Measurements from ENCODE around the gene HMG20B. TPM values are rescaled to one million over a fixed set of nuclear protein-coding genes. Genes with fewer than 3 reads are reported as not detected.

HMG20B gene
- total RNA-seq, 4 donors from 2014 or later: 31.4 to 61.1 (median 36.6) TPM

DNA sequence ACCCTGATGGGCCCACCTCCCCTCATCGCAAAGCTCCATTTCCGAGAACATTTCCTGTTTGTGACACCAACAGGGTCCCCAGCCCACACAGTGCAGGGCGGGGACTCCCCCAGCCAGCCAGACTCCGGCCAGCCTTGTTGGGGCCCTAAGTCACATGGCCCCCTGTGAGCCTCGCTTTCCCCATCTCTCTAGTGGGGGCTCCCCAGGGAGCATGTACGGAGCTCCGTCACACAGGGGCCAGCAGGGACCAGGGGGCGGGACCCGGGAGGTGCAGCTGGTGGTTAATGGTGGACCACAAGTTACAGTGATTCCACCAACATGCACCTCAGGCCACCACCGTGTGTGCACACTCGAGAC is 32.2 kb downstream of the HMG20B start:
- H3K36me3 ChIP-seq: no peaks in the 10 kb centered on the region
- DNase-seq (no peak), ATAC-seq (no peak)
- peak overlapping the region in 1 of 4 donors; percentile 11 for H3K4me3 ChIP-seq
- H3K4me1 ChIP-seq: peaks cover 8 to 23% of the 10 kb centered on the region in 2 donors
- in situ Hi-C loops (cut with MboI; ENCODE audit: low sequenced_read_pairs in 4 of 4) (no loop called here), intact Hi-C loops (cut with DNase I; ENCODE audit: low total_unique reads) (no loop called here)
- peaks cover 20 to 24% (median 21%) of the 10 kb centered on the region in 3 donors for H3K27me3 ChIP-seq
- H3K27ac ChIP-seq: peak overlapping the region in 2 of 4 donors; percentile 5 to 16
- no peaks in the 10 kb centered on the region for H3K9me3 ChIP-seq
- TF ChIP-seq POLR2A (IDR thresholded peaks at IDR 0.05): no peak
- TF ChIP-seq, protein P1, sequence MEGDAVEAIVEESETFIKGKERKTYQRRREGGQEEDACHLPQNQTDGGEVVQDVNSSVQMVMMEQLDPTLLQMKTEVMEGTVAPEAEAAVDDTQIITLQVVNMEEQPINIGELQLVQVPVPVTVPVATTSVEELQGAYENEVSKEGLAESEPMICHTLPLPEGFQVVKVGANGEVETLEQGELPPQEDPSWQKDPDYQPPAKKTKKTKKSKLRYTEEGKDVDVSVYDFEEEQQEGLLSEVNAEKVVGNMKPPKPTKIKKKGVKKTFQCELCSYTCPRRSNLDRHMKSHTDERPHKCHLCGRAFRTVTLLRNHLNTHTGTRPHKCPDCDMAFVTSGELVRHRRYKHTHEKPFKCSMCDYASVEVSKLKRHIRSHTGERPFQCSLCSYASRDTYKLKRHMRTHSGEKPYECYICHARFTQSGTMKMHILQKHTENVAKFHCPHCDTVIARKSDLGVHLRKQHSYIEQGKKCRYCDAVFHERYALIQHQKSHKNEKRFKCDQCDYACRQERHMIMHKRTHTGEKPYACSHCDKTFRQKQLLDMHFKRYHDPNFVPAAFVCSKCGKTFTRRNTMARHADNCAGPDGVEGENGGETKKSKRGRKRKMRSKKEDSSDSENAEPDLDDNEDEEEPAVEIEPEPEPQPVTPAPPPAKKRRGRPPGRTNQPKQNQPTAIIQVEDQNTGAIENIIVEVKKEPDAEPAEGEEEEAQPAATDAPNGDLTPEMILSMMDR (IDR thresholded peaks at IDR 0.05 in 4 of 5, conservative IDR thresholded peaks at IDR 0.05 in 1 of 5): no peak

DNA sequence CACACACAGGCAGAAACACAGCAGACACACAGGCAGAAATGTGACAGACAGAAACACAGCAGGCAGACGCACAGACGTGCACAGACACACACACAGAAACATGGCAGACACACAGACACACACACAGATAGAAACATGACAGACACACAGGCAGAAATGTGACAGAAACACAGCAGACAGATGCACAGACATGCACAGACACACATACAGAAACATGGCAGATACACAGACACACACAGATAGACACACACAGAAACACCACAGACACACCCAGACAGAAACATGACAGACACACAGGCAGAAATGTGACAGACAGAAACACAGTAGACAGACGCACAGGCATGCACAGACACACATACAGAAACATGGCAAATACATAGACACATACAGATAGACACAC is 32.6 kb downstream of the HMG20B start:
- TF ChIP-seq, protein P1 (IDR thresholded peaks at IDR 0.05 in 4 of 5, conservative IDR thresholded peaks at IDR 0.05 in 1 of 5): no peak
- TF ChIP-seq POLR2A (IDR thresholded peaks at IDR 0.05): no peak
- intact Hi-C loops (cut with DNase I; ENCODE audit: low total_unique reads): no loop called here
- DNase-seq (no peak), ATAC-seq (no peak)
- H3K4me1 ChIP-seq: peaks cover 8 to 23% of the 10 kb centered on the region in 2 donors
- H3K36me3 ChIP-seq: peaks cover 0 to 2% of the 10 kb centered on the region in 2 donors
- H3K9me3 ChIP-seq: no peaks in the 10 kb centered on the region
- H3K4me3 ChIP-seq: peak overlapping the region in 2 of 4 donors; percentile 58
- in situ Hi-C loops (cut with MboI; ENCODE audit: low sequenced_read_pairs in 4 of 4): no loop called here
- peaks cover 20 to 24% (median 21%) of the 10 kb centered on the region in 3 donors for H3K27me3 ChIP-seq
- no peak overlapping the region for H3K27ac ChIP-seq

DNA sequence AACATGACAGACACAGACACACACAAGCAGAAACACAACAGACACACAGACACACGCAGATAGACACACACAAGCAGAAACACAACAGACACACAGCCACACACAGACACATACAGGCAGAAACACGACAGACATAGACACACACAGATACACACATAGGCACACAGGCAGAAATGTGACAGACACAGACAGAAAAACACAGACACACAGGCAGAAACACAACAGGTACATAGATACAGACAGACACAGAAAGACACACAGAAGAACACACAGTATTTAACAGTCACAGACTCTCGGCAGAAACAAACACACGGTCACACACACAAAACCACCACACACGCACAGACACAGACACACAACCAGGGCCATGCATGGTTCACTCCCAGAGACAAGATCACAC is 33.0 kb downstream of the HMG20B start:
- Histone ChIP-seq H3K27me3 (peaks cover 20 to 24% (median 21%) of the 10 kb centered on the region in 3 donors), H3K4me1 (peaks cover 8 to 23% of the 10 kb centered on the region in 2 donors), H3K36me3 (peaks cover 0 to 6% of the 10 kb centered on the region in 2 donors), H3K4me3 (peak overlapping the region; percentile 53 to 58 (median 56)), H3K9me3 (no peaks in the 10 kb centered on the region), H3K27ac (peak overlapping the region; percentile 62 to 80 (median 74))
- intact Hi-C loops (cut with DNase I; ENCODE audit: low total_unique reads) (no loop called here), in situ Hi-C loops (cut with MboI; ENCODE audit: low sequenced_read_pairs in 4 of 4) (no loop called here)
- DNase-seq: no peak
- TF ChIP-seq POLR2A (IDR thresholded peaks at IDR 0.05): no peak
- TF ChIP-seq, protein P1 (IDR thresholded peaks at IDR 0.05 in 4 of 5, conservative IDR thresholded peaks at IDR 0.05 in 1 of 5): no peak
- no peak for ATAC-seq

DNA sequence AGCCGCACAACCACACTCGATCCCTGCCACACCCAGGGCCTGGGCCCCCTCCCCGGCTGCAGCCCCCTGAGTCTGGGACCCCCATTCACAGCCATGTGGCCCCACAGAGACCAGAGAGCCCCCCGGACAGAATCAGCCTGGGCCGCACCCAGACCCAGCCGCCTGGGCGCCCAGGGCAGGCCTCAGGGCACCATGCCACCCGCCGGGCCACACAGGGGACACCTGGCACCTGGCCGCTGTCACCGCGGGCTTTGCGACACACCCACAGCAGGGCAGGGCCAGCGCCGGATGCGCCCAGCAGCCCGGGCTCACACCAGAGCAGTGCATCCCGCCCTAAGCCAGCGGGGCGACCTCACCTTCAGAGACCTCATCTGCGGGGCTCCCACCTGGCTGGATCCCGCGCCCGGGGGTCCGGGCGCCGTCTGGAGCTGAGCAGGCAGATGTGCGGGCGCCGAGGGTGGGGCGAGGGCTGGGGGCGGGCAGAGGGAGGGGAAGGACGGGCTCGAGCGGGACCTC is 33.5 kb downstream of the HMG20B start:
- Histone ChIP-seq H3K4me1 (peaks cover 8 to 23% of the 10 kb centered on the region in 2 donors), H3K9me3 (no peaks in the 10 kb centered on the region), H3K4me3 (peak overlapping the region; percentile 53 to 58 (median 56)), H3K27ac (peak overlapping the region; percentile 62 to 80 (median 74)), H3K36me3 (peaks cover 0 to 10% of the 10 kb centered on the region in 2 donors), H3K27me3 (peaks cover 20 to 24% (median 21%) of the 10 kb centered on the region in 3 donors)
- no peak for DNase-seq
- no peak for TF ChIP-seq POLR2A (IDR thresholded peaks at IDR 0.05)
- TF ChIP-seq, protein P1 (IDR thresholded peaks at IDR 0.05 in 4 of 5, conservative IDR thresholded peaks at IDR 0.05 in 1 of 5): no peak
- ATAC-seq: no peak
- in situ Hi-C loops (cut with MboI; ENCODE audit: low sequenced_read_pairs in 4 of 4) (no loop called here), intact Hi-C loops (cut with DNase I; ENCODE audit: low total_unique reads) (no loop called here)
